GM13977 (cell line): ENCODE data around the gene SLC26A6.

Experiments used
- DNase-seq: peaks from one replicate; pipeline ENCODE4 v3.0.0; 2012; ENCODE audit warnings: low spot score
- CTCF ChIP-seq: IDR thresholded peaks from 2 replicates; pipeline ENCODE4 v1.5.1; 2012; ENCODE audit warnings: mild to moderate bottlenecking, control low read depth; ENCODE audit not compliant: insufficient read depth; ENCODE audit errors: extremely low read depth, missing control alignments
- in situ Hi-C: fragments of 300-500 bp; cut with MboI; formaldehyde crosslinking; loops from one replicate; pipeline ENCODE4 v1.12.0; 2022; ENCODE audit warnings: low sequenced_read_pairs, low pct_unique_long_range_greater_than_20kb, mixed read lengths, inconsistent platforms; ENCODE audit not compliant: unreplicated experiment

The SLC26A6 gene

GRCh38 chr3:48599077-48599501 lies 36.2 kb downstream of the SLC26A6 start:
- in situ Hi-C loops: no loop called here
- no peak for DNase-seq
- no peak for TF ChIP-seq CTCF

- TF ChIP-seq CTCF: no peak
- DNase-seq: no peak
These were observed 36.8 kb downstream of the SLC26A6 start for GRCh38 chr3:48598323-48599076.

GRCh38 chr3:48597408-48597800 lies 37.9 kb downstream of the SLC26A6 start:
- no peak for DNase-seq
- no peak for TF ChIP-seq CTCF
- in situ Hi-C loops: no loop called here

More at GRCh38 chr3:48598323-48599076, 36.8 kb downstream of the SLC26A6 start:
- in situ Hi-C loops: no loop called here

GRCh38 chr3:48596676-48597407 lies 38.4 kb downstream of the SLC26A6 start:
- no peak for TF ChIP-seq CTCF
- in situ Hi-C loops: no loop called here
- no peak for DNase-seq

GRCh38 chr3:48596157-48596556 lies 39.1 kb downstream of the SLC26A6 start:
- DNase-seq: no peak
- in situ Hi-C loops: no loop called here
- no peak for TF ChIP-seq CTCF

- DNase-seq: no peak
- TF ChIP-seq CTCF: no peak
- in situ Hi-C loops: no loop called here
These were observed 39.6 kb downstream of the SLC26A6 start for GRCh38 chr3:48595526-48596121.
